IPS-18c (cell line): Measurements from ENCODE around the gene LCN6.
A peak's percentile ranks its signal among the peaks of the same experiment; 100 is the strongest.
"Not testable (repeated sequence)": the region's sequence is repeated elsewhere in the genome, so short reads cannot be mapped to it uniquely, and the experiment has no call there.

Experiments
- H3K4me3 ChIP-seq: 2 replicates; pipeline ENCODE4 v1.7.0; 2013; ENCODE audit warnings: low read depth, mild to moderate bottlenecking, low read length, moderate library complexity; ENCODE audit not compliant: insufficient read depth
- H3K9me3 ChIP-seq: one replicate; pipeline ENCODE4 v1.6.1; 2013; ENCODE audit warnings: mild to moderate bottlenecking, low read length, moderate library complexity; ENCODE audit not compliant: control insufficient read depth, insufficient read depth

Gene LCN6, protein sequence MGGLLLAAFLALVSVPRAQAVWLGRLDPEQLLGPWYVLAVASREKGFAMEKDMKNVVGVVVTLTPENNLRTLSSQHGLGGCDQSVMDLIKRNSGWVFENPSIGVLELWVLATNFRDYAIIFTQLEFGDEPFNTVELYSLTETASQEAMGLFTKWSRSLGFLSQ

GRCh38 chr9:136748201-136748600 is at the start of gene LCN6:
LCN6 (minus strand) TSS chr9:136748525; CDS start chr9:136748483, 42 bp downstream.
- no peak within 1 kb of the TSS for H3K4me3 ChIP-seq
- H3K9me3 ChIP-seq = no peaks in the 10 kb centered on the region

DNA sequence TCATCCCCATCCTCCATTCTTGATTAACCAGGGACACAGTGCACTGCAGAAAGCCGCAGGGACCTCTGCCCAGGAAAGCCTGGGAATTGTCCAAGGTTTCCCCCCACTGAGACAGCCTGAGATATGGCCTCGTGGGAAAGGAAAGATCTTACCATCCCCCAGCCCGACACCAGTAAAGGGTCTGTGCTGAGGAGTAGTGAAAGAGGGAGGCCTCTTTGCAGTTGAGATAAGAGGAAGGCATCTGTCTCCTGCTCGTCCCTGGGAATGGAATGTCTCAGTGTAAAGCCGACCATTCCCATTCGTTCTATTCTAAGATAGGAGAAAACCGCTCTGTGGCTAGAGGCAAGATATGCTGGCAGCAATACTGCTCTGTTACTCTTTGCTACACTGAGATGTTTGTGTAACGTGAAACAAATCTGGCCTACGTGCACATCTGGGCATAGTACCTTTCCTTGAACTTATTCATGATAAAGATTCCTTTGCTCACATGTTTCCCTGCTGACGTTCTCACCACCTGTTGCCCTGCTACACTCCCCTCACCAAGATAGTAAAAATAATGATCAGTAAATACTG is 48.5 kb upstream of the LCN6 start:
- not testable (repeated sequence) for H3K4me3 ChIP-seq, H3K9me3 ChIP-seq

GRCh38 chr9:136796238-136796774 is 48.0 kb upstream of the LCN6 start, which contains the start of gene CCDC183:
CCDC183 (plus strand) TSS chr9:136796338; CDS start chr9:136796398, 60 bp downstream.
- H3K9me3 ChIP-seq = no peaks in the 10 kb centered on the region
- H3K4me3 ChIP-seq = no peak within 1 kb of the TSS

DNA sequence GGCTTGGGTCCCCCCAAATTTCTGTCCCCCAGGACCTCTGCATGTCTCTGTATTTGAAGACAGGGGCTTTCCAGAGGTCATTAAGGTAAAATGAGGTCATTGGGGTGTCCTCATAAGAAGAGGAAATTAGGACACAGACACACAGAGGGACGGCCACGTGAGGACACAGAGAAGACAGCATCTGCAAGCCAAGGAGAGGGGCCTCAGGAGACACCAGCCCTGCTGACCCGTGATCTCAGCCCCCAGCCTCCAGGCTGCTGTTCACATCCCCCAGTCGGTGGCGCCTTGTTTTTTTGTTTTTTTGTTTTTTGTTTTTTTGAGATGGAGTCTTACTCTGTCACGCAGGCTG is 46.6 kb upstream of the LCN6 start:
- Histone ChIP-seq H3K4me3 (no peak overlapping the region), H3K9me3 (no peaks in the 10 kb centered on the region)

DNA sequence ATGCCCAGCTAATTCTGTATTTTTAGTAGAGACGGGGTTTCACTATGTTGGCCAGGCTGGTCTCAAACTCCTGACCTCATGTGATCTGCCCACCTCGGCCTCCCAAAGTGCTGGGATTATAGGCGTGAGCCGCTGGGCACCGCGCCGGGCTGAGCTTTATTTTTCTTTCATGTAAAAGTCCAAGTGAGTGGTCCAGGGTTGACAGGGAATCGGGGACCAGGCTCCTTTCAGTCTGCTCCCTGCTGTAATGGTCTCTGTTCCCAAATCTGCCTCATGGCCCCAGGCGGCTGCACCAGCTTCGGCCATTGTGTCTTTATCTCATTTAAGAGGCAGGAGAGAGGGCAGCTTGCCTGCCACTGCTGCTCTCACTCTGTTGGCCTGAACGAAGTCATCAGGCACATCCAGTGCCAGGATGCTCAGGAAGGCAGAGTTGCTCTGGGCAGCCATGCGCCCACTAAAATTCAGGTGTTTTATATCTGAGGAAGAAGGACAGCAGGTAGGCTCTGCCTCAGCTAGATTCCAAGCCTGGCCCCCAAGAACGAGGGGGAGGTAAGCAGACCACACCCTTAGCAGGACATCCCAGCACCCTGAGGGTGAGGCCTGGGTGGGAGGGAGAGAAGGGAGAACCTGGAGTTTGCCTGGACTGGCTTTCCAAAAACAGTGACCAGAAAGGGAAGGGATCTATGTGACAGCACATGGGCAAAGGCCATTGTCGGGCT is 46.1 kb upstream of the LCN6 start:
- Histone ChIP-seq H3K9me3 (no peaks in the 10 kb centered on the region), H3K4me3 (no peak overlapping the region)

DNA sequence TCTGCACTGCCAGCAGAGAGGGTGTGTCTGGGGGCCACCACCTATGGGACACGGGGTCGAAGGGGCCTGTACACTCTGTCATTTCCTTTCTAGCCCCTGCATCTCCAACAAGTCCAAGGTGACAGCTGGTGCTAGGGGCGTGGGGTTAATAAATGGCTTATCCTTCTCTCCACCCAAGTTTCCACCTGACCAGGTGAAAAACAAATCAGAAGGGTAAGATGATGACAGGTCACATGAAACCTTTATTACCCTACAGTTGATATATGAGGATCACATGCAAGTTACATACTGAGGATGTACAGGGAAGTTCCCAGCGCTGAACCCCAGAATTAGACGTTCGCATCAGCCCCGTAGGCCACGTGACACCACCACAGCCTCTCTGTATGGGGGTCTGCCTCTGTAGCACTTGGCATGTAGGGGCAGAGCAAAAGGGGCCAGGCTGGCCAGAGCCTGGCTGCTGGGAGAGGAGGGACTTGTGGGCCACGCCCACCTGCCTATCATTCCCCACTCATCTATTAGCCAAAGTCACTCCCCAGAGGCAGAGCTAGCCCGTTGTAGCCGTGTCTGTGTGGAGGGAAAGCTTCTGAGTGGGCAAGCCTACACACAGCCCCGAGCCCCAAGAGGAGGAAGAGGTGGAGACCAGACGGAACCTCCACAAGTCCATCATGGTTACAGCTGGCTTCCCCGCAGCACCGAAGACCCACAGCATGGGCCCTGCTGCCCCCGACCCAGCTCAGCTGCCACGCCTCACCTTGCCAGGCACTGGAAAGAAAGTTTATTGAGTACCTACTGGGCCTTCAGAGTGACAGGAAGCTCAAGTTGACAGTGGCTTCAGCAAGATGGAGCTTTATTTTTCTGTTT is 45.0 kb upstream of the LCN6 start:
- no peak overlapping the region for H3K4me3 ChIP-seq
- no peaks in the 10 kb centered on the region for H3K9me3 ChIP-seq

DNA sequence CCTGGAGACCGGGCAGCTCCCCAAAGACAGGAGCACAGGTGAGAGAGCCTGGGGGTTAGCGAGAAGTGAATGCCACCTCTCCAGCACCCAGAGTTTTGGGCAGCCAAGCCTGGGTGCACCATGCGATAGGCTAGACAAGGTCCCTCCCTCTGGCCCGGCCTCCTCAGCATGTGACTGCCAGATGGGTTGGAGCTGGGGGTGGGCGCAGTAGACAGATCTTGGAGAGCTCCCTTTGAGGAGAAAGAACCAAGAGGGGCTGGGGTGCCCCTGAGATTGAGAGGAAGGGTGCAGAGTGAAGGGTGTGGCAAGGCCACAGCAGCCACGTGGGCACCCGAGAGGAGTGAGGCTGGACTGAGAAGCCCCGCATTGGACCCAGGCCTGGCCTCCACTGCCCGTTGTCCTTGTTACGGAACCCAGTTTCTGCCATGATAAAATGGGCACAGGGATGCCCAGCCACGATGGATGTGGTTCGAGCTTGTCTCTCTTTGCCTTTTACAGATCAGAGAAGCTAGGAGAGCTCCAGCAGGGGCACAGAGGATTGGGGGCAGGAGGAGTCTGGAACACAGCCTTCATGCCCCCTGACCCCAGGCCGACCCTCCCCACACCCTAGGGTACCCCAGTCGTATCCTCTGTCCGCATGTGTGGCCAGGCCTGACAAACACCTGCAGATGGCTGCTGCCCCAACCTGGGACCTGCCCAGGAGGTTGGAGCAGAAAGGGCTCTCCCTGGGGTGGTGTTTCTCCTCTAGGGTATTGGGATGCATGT is 44.2 kb upstream of the LCN6 start:
- Histone ChIP-seq H3K4me3 (no peak overlapping the region), H3K9me3 (no peaks in the 10 kb centered on the region)

- Histone ChIP-seq H3K4me3 (peak overlapping the region; percentile 92), H3K9me3 (no peaks in the 10 kb centered on the region)
Observed at GRCh38 chr9:136791516-136792276, 43.4 kb upstream of the LCN6 start.

DNA sequence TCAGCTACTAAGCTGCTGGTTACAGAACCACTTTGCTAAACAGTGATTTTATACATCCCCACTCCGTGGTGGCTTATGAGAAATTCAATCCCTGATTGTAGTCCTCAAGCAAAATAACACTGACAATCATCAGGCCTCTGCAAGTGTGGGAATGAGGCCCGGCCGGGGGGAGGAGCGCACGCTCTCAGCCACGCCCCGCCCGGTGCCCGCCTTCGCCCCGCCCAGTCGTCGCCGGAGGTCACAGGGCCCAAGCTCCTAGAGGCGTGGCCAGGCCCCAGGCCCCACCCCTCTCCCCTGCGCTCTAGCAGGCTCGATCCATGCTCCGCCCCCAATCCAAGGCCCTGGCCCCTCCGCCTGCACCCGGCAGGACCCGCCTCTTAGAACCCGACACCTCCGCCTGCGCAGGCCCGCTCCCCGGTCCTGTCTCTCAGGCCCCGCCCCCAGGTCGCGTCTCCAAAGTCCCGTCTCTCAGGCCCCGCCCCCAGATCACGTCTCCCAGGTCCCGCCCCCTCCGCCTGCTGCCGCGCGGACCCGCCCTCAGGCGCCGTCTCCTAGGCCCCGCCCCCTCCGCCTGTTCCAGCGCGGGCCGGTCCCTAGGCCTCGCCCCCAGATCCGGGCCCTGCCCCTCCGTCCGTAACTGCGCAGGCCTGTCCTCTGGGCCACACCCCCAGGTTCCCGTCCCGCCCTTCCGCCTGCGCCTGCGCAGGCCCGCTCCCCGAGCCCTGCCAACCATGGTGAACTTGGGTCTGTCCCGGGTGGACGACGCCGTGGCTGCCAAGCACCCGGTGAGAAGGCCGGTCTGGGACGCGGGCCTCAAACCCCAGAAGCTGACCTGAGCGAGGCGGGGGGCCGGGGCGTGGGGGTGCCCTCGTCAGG is 42.6 kb upstream of the LCN6 start, which contains the start of gene TMEM141:
TMEM141 (plus strand) TSS at position 705 of the 876 bp plus-strand sequence; CDS start at position 732, 27 bp downstream.
- H3K4me3 ChIP-seq = peak within 1 kb of the TSS; percentile 92
- no peaks in the 10 kb centered on the region for H3K9me3 ChIP-seq

DNA sequence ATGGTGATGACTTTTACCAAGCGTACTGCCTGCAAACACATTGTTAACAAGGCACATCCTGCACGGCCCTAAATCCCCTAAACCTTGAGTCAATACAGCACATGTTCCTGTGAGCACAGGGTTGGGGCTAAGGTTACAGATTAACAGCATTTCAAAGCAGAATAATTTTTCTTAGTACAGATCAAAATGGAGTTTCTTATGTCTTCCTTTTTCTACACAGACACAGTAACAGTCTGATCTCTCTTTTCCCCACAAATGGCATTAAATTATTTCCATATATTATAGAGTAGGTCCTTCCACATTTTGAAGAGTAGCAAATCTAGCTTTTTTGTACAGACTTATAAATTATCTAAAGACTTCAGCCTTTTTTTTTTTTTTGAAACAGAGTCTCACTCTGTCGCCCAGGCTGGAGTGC is 41.2 kb upstream of the LCN6 start:
- no peak overlapping the region for H3K4me3 ChIP-seq
- H3K9me3 ChIP-seq = no peaks in the 10 kb centered on the region

GRCh38 chr9:136788644-136789522 is 40.6 kb upstream of the LCN6 start:
- not testable (repeated sequence) for H3K9me3 ChIP-seq, H3K4me3 ChIP-seq

- no peaks in the 10 kb centered on the region for H3K9me3 ChIP-seq
- no peak overlapping the region for H3K4me3 ChIP-seq
Observed at GRCh38 chr9:136787690-136788400, 39.5 kb upstream of the LCN6 start.

DNA sequence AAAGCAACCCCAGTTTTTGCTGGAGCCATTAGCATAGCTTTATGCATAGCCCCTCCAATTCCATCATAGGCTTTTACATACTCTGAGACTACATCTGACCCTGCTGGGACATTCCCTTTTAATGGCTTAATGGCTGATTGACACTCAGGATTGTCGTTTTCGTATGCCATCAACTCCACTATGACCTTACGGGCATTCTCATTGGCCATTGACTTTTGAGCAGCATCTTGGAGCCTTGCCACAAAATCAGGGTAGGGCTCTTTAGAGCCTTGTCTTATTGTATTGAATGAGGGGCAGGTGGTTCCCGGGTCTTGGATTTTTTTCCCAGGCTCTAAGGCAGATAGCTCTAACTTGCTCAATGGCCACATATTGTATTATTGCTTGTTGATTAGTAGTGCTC is 38.7 kb upstream of the LCN6 start:
- not testable (repeated sequence) for H3K9me3 ChIP-seq, H3K4me3 ChIP-seq

- Histone ChIP-seq H3K4me3 (no peak overlapping the region), H3K9me3 (no peaks in the 10 kb centered on the region)
Observed at GRCh38 chr9:136786451-136786850, 38.1 kb upstream of the LCN6 start.
